Measurements from ENCODE around the gene SEZ6L. TPM values are rescaled to one million over a fixed set of nuclear protein-coding genes. Genes with fewer than 3 reads are reported as not detected.

SEZ6L gene
- total and polyA plus RNA-seq, 9 donors: 0.10 to 0.32 (median 0.15) TPM; not detected in 3

GRCh38 chr22:26432619-26433311 lies 263.5 kb downstream of the SEZ6L start:
- no peaks in the 10 kb centered on the region for H3K36me3 ChIP-seq
- H3K9me3 ChIP-seq: no peaks in the 10 kb centered on the region
- H3K27me3 ChIP-seq: no peaks in the 10 kb centered on the region
- intact Hi-C loops (cut with DNase I): no loop called here
- peaks cover 8% of the 10 kb centered on the region for H3K4me1 ChIP-seq (ENCODE audit: insufficient read depth)
- no peak overlapping the region for H3K4me3 ChIP-seq
- DNase-seq: no peak
- H3K27ac ChIP-seq: no peak overlapping the region
- 86 to 90% (median 86%) methylated on average over 3 of the region's 3 CpGs for WGBS, 3 donors
- TF ChIP-seq CTCF (IDR thresholded peaks at IDR 0.05): no peak
- TF ChIP-seq EP300 (IDR thresholded peaks at IDR 0.05): no peak
- no peak for TF ChIP-seq POLR2A (IDR thresholded peaks at IDR 0.05)

Small RNAs within 50 kb of the gene (small RNA-seq; reads per million reads assigned to genes)
- gene RNA5SP495: not detected

All from ovary (tissue), 9 donors.